Immature natural killer cell (primary cell): ENCODE data around the gene ZNF664. TPM values are rescaled to one million over a fixed set of nuclear protein-coding genes. Genes with fewer than 3 reads are reported as not detected.
A peak's percentile ranks its signal among the peaks of the same experiment; 100 is the strongest.

ENCODE experiments used
- DNase-seq, 3 donors: peaks; one replicate each; pipeline ENCODE4 v3.0.0; 2022; ENCODE audit warnings: mixed read lengths in 1 of 3
- H3K27ac Mint-ChIP-seq, 6 donors: one replicate each; pipeline ENCODE4 v1.8.0; 2020; ENCODE audit warnings: mixed read lengths in 6 of 6, mild to moderate bottlenecking in 5 of 6, inconsistent platforms in 4 of 6, moderate library complexity in 3 of 6
- H3K27me3 Mint-ChIP-seq, 3 donors: one replicate each; pipeline ENCODE4 v1.8.0; 2020 to 2021; ENCODE audit warnings: low read depth in 3 of 3, mild to moderate bottlenecking in 3 of 3, mixed read lengths in 3 of 3, moderate library complexity in 3 of 3, inconsistent platforms in 1 of 3
- H3K36me3 Mint-ChIP-seq, 3 donors: one replicate each; pipeline ENCODE4 v1.8.0; 2020; ENCODE audit warnings: mixed read lengths in 3 of 3, inconsistent platforms in 2 of 3, mild to moderate bottlenecking in 2 of 3
- H3K4me1 Mint-ChIP-seq, 2 donors: one replicate each; pipeline ENCODE4 v1.8.0; 2020; ENCODE audit warnings: inconsistent platforms in 2 of 2, mild to moderate bottlenecking in 2 of 2, mixed read lengths in 2 of 2, moderate library complexity in 1 of 2
- H3K4me3 Mint-ChIP-seq, 5 donors: one replicate each; pipeline ENCODE4 v1.8.0; 2020; ENCODE audit warnings: mild to moderate bottlenecking in 5 of 5, mixed read lengths in 5 of 5, inconsistent platforms in 3 of 5, moderate library complexity in 3 of 5
- H3K9me3 Mint-ChIP-seq, 6 donors: one replicate each; pipeline ENCODE4 v1.8.0; 2020; ENCODE audit warnings: mild to moderate bottlenecking in 6 of 6, mixed read lengths in 6 of 6, inconsistent platforms in 4 of 6, moderate library complexity in 3 of 6
- polyA plus RNA-seq, 3 donors: library from polyadenylated mRNA; unstranded; fragments of 300-500 nt; fragmentation: Illumina TruSeq; gene quantifications; one replicate each; pipeline ENCODE4 v1.2.3, GENCODE V29; 2021

The ZNF664 gene
- polyA plus RNA-seq: 10 to 100 TPM in 1 of 3 donors, 1 to 10 TPM in 2; 2.1 to 12.9 (median 8.2) TPM

GRCh38 chr12:123972457-123973401 lies at the start of gene ZNF664, which contains the start of gene CCDC92:
Gene ZNF664, plus strand, starts transcription at chr12:123973215. Its CDS starts 38,930 bp downstream, at chr12:124012145.
Gene CCDC92, minus strand, starts transcription at chr12:123972831. Its CDS starts 28,526 bp downstream, at chr12:123944305.
- Mint-ChIP-seq H3K4me1 (peaks cover 31 to 48% of the 10 kb centered on the region in 2 donors), H3K27ac (peak within 1 kb of the TSS; percentile 87 to 98 (median 94)), H3K4me3 (peak within 1 kb of the TSS; percentile 93 to 98 (median 97)), H3K27me3 (peaks cover 7 to 15% (median 7%) of the 10 kb centered on the region in 3 donors), H3K36me3 (peaks cover 3 to 10% (median 6%) of the 10 kb centered on the region in 3 donors), H3K9me3 (peaks cover 0 to 3% (median 0%) of the 10 kb centered on the region in 6 donors)
- DNase-seq: peak; percentile 90 to 94 (median 93)

DNA sequence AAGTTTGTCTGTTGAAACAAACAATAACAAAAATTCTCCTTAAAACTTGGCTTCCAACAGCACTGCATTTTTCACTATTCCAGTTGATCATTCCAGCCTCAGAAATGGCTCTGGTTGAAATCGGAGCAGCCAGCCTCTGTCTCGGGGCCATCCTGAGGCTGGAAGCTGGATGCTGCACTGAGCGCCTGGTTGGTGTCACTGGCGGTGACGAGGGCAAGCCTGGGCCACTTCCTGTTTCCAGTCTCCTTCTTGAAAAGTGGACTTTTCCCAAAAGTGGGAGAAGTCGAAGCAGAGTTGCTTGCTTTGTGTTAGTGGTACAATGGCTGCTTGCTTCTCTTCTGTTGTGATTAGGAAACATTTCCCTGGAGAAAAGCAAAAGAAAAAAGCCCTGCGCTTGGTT lies 49.1 kb upstream of the ZNF664 start:
- Mint-ChIP-seq H3K27ac (no peak overlapping the region), H3K4me1 (no peaks in the 10 kb centered on the region), H3K4me3 (no peak overlapping the region), H3K27me3 (peaks cover 0 to 6% (median 2%) of the 10 kb centered on the region in 3 donors), H3K36me3 (no peaks in the 10 kb centered on the region), H3K9me3 (no peaks in the 10 kb centered on the region)
- no peak for DNase-seq

GRCh38 chr12:123924539-123924938 lies 48.5 kb upstream of the ZNF664 start:
- no peaks in the 10 kb centered on the region for H3K9me3 Mint-ChIP-seq
- no peak overlapping the region for H3K4me3 Mint-ChIP-seq
- peaks cover 0 to 6% (median 2%) of the 10 kb centered on the region in 3 donors for H3K27me3 Mint-ChIP-seq
- no peaks in the 10 kb centered on the region for H3K36me3 Mint-ChIP-seq
- no peaks in the 10 kb centered on the region for H3K4me1 Mint-ChIP-seq
- peak overlapping the region in 1 of 6 donors; percentile 78 for H3K27ac Mint-ChIP-seq
- no peak for DNase-seq

- no peak overlapping the region for H3K27ac Mint-ChIP-seq
- peaks cover 4% of the 10 kb centered on the region in 2 donors for H3K4me1 Mint-ChIP-seq
- H3K27me3 Mint-ChIP-seq: peaks cover 0 to 6% (median 0%) of the 10 kb centered on the region in 3 donors
- no peak for DNase-seq
- H3K9me3 Mint-ChIP-seq: no peaks in the 10 kb centered on the region
- no peak overlapping the region for H3K4me3 Mint-ChIP-seq
- H3K36me3 Mint-ChIP-seq: no peaks in the 10 kb centered on the region
Measured at GRCh38 chr12:123928274-123928865, 44.6 kb upstream of the ZNF664 start.

DNA sequence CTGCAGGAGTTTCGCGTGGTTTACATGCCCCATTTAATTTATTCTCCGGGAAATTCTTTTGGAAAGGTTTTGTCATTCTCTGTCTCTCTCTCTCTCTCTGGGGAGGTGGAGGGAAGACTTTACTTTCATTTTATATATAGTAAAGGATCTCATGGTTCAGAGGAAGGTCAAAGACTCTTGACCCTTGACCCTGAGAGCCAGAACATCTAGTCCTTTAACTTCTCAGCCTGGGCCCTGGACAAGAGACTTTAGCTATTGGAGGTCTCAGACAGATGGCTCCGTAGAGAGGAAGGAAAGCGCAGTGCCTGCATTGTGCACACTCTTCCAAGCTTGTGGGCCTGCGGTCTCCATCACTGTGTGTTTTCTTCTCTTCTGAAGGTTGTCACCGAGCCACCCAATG lies 44.1 kb upstream of the ZNF664 start:
- no peaks in the 10 kb centered on the region for H3K9me3 Mint-ChIP-seq
- no peaks in the 10 kb centered on the region for H3K36me3 Mint-ChIP-seq
- H3K4me3 Mint-ChIP-seq: no peak overlapping the region
- H3K27ac Mint-ChIP-seq: no peak overlapping the region
- H3K4me1 Mint-ChIP-seq: peaks cover 9% of the 10 kb centered on the region in 2 donors
- no peak for DNase-seq
- H3K27me3 Mint-ChIP-seq: peaks cover 0 to 6% (median 0%) of the 10 kb centered on the region in 3 donors

DNA sequence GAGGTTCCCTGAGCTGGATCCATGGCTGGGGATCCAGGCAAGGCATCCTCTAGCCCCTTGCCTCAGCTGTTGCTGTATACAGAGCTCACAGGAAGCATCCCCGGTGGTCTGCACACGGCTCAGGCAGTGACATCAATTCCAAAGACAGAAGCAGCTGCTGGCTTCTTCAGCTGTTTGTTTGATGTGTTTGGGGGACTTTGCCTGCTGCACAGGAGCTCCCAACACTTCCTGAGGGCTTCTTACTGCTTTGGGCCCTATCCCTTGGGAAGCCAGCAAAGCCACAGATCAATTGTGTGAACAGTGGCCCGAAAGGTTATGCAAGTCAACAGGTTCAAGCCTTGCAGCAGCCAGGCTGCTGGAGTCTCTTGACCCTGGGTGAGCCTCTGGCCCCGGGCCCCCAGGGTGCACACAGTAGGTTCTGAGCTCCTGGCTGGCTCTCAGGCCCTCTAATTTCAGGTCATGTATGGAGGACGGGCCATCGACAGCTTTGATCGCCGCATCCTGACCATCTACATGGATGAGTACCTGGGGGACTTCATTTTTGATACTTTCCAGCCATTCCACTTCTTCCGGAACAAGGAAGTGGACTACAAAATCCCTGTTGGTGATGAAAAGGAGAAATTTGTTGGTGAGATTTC lies 43.0 kb upstream of the ZNF664 start:
- Mint-ChIP-seq H3K4me1 (peaks cover 21% of the 10 kb centered on the region in 2 donors), H3K36me3 (no peaks in the 10 kb centered on the region), H3K4me3 (no peak overlapping the region), H3K9me3 (no peaks in the 10 kb centered on the region), H3K27me3 (peaks cover 0 to 3% (median 0%) of the 10 kb centered on the region in 3 donors), H3K27ac (no peak overlapping the region)
- DNase-seq: no peak

DNA sequence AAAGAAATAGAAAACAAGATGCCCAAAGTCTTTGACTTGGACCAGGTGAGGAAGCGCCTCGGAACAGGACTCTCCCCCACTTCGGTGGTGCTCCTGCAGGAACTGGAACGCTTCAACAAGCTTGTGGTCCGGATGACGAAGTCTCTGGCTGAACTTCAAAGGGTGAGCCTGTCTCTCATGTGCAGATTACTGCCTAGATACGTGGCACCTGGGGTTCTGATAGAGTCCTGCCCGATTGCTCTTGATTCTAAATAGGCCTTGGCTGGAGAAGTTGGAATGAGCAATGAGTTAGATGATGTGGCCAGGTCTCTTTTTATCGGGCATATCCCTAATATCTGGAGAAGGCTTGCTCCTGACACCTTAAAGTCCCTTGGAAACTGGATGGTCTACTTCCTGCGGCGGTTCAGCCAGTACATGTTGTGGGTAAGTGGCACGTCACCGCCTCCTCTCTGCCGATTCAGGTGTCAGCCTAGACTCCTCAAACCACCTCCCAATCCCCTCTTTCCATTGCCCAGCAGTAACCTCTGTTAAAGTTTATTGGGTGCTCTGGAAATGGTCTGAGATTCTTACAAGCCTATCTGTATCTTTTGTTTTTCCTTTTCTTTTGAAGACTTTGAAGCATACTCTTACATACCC lies 41.2 kb upstream of the ZNF664 start:
- Mint-ChIP-seq H3K4me3 (no peak overlapping the region), H3K27ac (peak overlapping the region in 2 of 6 donors; percentile 11 to 35), H3K27me3 (peaks cover 0 to 3% (median 2%) of the 10 kb centered on the region in 3 donors), H3K9me3 (no peaks in the 10 kb centered on the region), H3K36me3 (peaks cover 0 to 6% (median 5%) of the 10 kb centered on the region in 3 donors), H3K4me1 (peaks cover 37 to 39% of the 10 kb centered on the region in 2 donors)
- no peak for DNase-seq

DNA sequence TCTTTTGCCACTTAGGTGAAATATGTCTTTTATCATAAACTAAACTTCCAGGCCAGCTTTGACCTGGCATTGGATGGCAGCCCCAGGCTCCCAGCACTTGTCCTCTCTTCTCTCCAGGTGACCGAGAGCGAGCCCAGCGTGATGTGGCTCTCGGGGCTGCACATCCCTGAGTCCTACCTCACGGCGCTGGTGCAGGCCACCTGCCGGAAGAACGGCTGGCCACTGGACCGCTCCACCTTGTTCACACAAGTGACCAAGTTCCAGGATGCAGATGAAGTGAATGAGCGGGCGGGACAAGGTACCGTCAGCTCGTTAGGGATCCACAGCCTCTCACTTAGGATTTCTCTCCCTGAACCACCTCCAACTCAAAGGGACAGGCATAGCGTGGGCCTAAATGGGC lies 39.8 kb upstream of the ZNF664 start:
- Mint-ChIP-seq H3K27ac (peak overlapping the region in 5 of 6 donors; percentile 70 to 88 (median 82)), H3K4me1 (peaks cover 49 to 53% of the 10 kb centered on the region in 2 donors), H3K4me3 (peak overlapping the region in 4 of 5 donors; percentile 52 to 80 (median 70)), H3K36me3 (peaks cover 8 to 11% (median 10%) of the 10 kb centered on the region in 3 donors), H3K9me3 (no peaks in the 10 kb centered on the region), H3K27me3 (peaks cover 6 to 10% (median 8%) of the 10 kb centered on the region in 3 donors)
- no peak for DNase-seq

DNA sequence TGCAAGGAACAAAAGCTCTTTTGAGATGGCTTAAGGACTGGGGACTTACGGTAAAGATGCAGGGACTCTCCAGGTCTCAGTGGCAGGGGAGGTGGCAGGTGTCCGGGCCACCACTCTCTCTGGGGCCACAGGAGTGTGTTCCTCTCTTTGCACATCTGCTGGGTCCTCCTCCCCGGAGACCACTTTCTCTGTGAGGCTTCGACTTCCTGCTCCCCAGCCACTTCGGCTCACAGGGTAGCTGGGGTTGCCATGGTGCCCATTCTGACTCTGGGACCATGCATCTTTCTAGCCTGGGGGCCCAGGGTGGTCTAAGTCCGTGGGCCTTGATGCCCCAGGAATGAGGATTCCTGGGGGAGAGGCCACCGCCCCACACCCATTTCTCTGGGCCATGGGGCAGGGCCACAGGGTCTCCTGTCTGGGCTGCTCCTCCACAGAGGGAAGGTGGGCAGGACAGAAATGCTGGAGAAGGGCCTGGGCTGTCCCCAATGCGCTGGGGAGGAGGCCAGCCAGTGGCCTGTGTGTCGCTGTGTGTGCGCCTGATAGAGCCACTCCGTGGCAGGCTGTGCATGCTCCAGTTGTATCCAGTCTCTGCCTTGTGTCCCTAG lies 38.9 kb upstream of the ZNF664 start:
- H3K4me1 Mint-ChIP-seq: peaks cover 58 to 62% of the 10 kb centered on the region in 2 donors
- DNase-seq: peak in 2 of 3 donors; percentile 17 to 25
- H3K4me3 Mint-ChIP-seq: peak overlapping the region; percentile 50 to 80 (median 68)
- no peaks in the 10 kb centered on the region for H3K9me3 Mint-ChIP-seq
- peak overlapping the region; percentile 73 to 93 (median 88) for H3K27ac Mint-ChIP-seq
- H3K36me3 Mint-ChIP-seq: peaks cover 8 to 11% (median 10%) of the 10 kb centered on the region in 3 donors
- peaks cover 7 to 16% (median 10%) of the 10 kb centered on the region in 3 donors for H3K27me3 Mint-ChIP-seq

GRCh38 chr12:123934829-123935228 lies 38.2 kb upstream of the ZNF664 start:
- DNase-seq: peak; percentile 60 to 63 (median 62)
- Mint-ChIP-seq H3K27ac (peak overlapping the region; percentile 73 to 93 (median 88)), H3K9me3 (no peaks in the 10 kb centered on the region), H3K4me3 (peak overlapping the region; percentile 50 to 80 (median 68)), H3K36me3 (peaks cover 8 to 11% (median 10%) of the 10 kb centered on the region in 3 donors), H3K27me3 (peaks cover 7 to 16% (median 10%) of the 10 kb centered on the region in 3 donors), H3K4me1 (peaks cover 63 to 66% of the 10 kb centered on the region in 2 donors)

- H3K27me3 Mint-ChIP-seq: peaks cover 7 to 16% (median 10%) of the 10 kb centered on the region in 3 donors
- H3K36me3 Mint-ChIP-seq: peaks cover 8 to 11% (median 10%) of the 10 kb centered on the region in 3 donors
- H3K4me1 Mint-ChIP-seq: peaks cover 66 to 67% of the 10 kb centered on the region in 2 donors
- H3K27ac Mint-ChIP-seq: peak overlapping the region in 4 of 6 donors; percentile 53 to 88 (median 84)
- no peak for DNase-seq
- H3K4me3 Mint-ChIP-seq: peak overlapping the region in 4 of 5 donors; percentile 18 to 72 (median 67)
- no peaks in the 10 kb centered on the region for H3K9me3 Mint-ChIP-seq
Measured at GRCh38 chr12:123935956-123936355, 37.1 kb upstream of the ZNF664 start.

GRCh38 chr12:123936471-123936870 lies 36.5 kb upstream of the ZNF664 start:
- H3K27ac Mint-ChIP-seq: peak overlapping the region; percentile 78 to 91 (median 88)
- no peaks in the 10 kb centered on the region for H3K9me3 Mint-ChIP-seq
- peak overlapping the region; percentile 62 to 77 (median 72) for H3K4me3 Mint-ChIP-seq
- H3K36me3 Mint-ChIP-seq: peaks cover 10 to 14% (median 13%) of the 10 kb centered on the region in 3 donors
- H3K4me1 Mint-ChIP-seq: peaks cover 66 to 67% of the 10 kb centered on the region in 2 donors
- H3K27me3 Mint-ChIP-seq: peaks cover 7 to 16% (median 10%) of the 10 kb centered on the region in 3 donors
- DNase-seq: no peak
